Renal cortical epithelial cell (primary cell): Measurements from ENCODE around the gene KIF1A. TPM values are rescaled to one million over a fixed set of nuclear protein-coding genes. Genes with fewer than 3 reads are reported as not detected.

ENCODE experiments used
- DNase-seq: peaks from one replicate; pipeline ENCODE4 v3.0.0-alpha.2; 2011; ENCODE audit warnings: low read depth
- total RNA-seq: library from RNA; depleted of rRNA; stranded (reverse); fragments of >200 nt; gene quantifications from 2 replicates; pipeline ENCODE4 v1.2.3, GENCODE V29; 2014

KIF1A gene
- total RNA-seq, 1 donor from 2014 or later, result 0.45 TPM

GRCh38 chr2:240720686-240721595, 99.1 kb downstream of the KIF1A start:
- no peak for DNase-seq

DNA sequence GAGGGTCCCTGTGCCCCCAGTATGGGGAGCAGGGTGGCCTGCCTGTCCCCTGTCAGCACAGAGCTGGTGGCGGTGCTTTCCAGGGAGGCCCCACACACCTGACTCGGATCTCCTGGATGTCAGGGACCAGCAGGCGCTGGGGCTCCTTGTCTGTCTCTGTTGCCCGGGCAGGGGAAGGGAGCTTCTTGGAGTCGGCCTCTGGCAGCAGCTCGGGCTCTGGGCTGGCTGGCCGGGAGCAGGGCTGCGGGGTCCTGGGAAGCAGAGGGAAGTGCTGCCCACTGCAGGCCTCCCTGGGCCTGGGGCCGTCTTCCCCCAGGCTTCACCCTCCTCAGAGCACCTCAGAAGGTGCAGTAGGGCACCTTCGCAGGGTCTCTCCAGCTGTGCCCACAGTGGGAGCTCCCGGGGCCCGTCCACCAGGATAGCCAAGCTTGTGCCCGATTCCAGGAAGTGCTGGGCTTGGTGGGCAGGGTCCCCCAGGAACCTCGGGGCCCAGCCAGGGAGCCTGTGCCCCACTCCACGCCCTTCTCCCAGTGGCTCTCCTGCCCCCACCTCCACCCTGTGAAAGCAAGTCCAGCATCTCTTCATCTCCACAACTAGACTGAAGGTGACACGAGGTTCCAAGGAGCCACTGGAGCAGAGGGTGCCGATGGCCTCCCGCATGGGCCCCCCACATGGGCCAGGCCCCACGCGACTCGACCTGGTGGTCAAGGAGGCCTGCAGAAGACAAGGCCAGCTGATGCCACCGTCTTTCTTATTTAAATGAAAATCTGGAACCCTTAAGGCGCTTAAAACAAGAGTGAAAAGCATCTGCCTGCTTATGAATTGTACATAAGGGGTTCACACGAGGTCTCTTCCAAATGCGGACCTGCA, 100.1 kb downstream of the KIF1A start:
- DNase-seq, result no peak

DNA sequence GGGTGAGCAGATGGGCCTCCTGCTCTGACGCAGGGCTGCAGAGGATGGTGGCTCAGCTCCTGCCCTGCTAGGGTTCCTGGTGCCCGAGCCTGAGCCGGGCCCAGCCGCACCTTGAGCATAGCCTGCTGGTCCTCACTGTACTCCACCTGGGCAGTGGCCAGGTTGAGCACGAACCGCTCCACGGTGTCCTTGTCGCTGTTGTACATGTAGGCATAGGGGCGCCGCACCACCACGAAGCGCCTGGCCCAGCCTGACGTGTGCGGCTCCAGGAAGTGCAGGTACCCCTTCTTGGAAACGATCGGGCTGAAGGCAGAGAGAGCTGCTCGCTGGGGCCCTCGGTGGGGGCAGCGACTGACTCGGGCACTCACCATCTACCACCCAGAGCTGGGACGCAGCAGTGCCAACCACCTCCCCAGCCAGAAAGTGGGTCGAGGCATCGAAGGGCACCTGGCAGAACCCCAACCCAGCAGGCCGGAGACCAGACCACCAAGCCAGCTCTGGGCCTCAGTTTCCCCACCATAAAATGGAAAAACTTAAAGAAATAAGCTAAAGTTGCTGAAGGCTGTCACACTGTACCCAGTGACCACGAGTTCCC, 101.0 kb downstream of the KIF1A start:
- no peak for DNase-seq

DNA sequence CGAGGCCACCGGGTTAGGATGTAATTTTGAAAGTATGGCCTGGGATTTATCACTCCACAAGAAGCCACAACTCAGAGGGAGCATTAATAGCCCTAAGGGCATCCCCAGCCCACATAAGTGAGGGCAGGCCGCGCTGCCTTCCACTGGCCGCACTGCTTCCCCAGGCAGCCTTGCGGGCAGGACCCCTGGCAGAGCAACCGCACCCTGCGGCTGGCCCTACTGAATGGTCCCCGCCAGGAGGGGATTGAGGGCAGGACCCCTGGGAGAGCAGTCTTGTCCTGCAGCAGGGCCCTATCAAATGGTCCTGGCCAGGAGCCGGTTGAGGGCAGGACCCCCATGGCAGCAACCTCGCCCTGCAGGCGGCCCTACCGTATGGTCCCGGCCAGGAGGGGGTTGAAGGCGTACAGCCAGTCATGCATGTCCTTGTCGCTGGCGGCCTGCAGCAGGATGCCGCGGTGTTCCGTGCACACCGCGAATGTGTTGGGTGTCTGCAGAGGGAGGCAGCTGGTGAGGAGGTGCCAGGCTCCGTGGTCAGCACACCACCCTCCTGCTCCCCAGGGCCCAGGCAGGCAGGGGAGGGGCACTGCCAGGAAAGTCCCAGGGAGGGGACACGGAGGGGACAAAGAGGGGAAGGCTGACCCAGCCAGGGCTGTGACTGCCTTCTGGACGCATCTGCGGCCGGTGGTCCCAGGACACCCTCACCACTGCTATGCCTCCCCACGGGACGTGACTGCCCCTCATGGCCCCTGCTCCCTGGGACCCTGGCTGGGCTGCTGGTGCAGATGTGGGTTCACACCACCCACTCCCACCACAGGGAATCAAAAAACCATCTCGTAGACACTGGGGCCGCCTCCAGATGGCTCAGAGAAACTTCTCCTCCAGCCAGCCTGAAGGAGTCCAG, 102.1 kb downstream of the KIF1A start:
- DNase-seq, result no peak

DNA sequence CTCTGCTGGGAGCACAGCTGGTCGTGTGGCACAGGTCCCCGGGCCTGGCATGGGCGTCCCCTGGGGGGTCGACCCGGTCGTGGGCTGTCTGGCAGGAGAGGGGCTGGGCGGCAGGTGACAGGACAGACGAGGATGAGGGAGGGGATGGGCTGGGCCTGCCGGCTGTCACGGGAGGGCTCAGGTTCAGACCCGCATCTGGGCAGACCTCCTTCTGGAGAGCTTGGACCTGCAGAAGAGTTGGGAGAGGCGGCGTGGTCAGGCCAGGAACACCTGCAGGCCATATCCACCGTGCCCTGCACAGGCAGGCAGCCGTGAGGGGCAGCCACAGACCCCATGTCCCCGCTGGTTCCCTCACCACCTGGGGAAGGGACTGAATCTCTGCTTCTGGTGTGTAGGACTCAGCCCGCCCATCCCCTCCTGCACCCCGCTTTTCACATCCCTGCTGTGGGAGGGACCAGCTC, 102.8 kb downstream of the KIF1A start:
- DNase-seq, result no peak

DNA sequence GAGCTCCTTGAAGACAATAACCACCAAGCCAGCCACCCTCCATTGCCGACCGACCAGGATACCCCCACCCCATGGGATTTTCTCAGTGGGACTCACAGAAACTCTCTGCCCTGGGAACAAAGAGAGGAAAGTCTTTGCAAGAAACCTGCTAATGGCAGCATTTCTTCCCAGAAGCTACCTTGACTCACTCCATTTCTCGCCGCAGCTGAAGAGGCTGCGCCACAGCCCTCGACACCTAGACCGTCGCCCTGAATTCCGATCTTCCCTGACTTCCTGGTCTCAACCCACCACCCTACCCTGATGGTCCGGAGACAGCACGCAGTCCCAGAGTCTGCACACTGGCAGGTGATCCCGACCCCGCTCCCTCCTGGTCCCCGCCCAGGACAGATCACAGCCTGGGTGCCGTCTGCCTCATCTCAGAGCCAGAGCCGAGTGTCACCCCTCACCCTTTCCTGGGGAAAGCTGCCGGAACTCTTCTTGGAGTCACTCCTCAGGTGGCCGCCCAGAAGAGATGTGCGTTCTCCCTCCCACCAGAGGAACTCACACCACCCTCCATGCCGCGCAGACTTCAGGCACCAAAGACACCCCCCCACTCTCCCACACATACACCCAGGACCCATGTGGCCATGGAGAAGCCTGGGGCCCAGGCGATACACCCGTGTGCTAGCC, 103.8 kb downstream of the KIF1A start:
- no peak for DNase-seq

DNA sequence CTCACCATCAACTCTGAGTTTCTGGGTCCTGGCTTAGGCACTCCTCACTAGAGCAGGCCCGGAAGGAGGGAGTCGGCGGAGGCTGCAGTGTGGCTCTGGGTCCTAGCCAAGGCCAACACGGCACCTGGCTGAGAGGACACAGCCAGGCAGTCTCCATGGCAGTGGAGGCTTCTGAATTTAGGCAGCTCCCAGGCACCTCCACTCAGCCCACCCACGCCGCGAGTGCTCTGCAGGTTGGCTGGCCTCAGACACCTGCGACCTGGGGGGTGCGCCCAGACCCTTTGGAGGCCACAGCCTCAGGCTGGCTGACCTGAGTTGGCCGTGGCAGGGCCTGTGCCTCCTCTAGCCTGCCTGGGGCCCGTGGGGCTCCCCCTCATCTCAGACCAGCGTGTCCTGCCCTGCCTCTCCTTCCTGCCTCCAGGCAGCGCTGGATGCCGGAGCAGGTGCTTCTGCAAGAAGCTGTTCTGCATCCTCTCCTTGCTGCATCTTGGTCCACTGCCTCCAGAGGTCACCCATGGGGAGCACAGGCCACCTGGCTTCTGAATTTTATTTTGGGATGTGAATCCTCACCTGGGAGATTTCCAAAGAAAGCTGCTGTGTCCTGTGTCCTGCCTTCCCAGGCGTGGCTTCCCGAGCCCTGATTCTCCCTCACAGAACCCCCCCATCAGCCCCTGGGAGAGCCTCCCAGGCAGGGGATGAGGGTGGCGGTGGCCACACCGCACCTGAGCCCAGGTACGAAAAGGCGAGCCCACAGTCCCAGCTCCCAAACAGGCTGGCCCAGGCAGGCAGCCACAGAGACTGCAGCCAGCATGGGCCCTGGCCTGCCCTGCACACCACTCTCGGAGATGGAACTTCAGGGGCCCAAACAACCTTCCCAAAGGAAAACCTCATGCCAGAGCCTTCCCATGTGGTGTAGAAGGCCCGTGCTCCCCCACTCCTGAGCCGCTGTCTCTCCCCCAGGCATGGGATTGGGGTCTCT, 105.0 kb downstream of the KIF1A start:
- no peak for DNase-seq

GRCh38 chr2:240713928-240714746, 105.9 kb downstream of the KIF1A start:
- DNase-seq, result no peak

- no peak for DNase-seq
Observed at GRCh38 chr2:240713071-240713927, 106.7 kb downstream of the KIF1A start.

DNA sequence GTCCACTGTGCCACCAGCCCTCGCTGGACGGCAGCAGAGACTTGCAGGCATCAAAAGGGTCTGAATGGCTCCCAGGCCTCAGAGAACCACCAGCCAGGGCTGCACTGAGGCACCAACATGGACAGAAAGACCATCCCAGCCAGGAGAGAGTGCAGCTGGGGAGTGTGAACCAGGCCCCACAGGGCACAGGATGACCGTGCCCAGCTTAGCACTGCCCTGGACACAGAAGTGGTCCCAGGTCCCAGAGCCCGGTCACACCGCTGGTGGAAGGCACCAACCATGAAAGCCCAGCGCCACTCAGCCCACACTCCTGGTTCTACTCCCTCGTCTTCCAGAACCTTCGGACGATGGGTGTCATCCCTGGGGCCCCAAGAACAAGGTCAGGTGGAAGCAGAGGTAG, 107.9 kb downstream of the KIF1A start:
- DNase-seq, result no peak

- no peak for DNase-seq
Observed at GRCh38 chr2:240711701-240712100, 108.3 kb downstream of the KIF1A start.

DNA sequence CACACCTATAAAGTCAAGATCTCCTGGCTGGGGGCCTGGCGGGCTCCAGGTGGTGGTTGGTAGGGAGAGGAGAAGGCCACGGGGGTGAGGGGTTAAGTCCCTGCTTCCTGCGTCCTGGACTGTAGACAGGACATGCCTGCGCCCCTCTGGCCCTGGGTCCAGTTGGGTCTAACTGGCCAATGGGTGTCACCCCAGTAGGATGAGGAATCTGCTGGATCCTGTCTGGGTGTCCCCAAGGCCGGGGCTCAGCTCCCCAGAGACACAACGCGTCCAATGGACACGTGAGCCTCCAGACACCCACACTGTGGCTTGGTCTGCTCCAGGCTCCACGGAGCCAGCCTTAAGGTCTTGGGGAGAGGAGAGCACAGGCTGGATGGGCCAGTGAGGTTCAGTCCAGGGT, 108.7 kb downstream of the KIF1A start:
- DNase-seq, result no peak

- DNase-seq, result no peak
Observed at GRCh38 chr2:240708457-240708856, 111.6 kb downstream of the KIF1A start.

DNA sequence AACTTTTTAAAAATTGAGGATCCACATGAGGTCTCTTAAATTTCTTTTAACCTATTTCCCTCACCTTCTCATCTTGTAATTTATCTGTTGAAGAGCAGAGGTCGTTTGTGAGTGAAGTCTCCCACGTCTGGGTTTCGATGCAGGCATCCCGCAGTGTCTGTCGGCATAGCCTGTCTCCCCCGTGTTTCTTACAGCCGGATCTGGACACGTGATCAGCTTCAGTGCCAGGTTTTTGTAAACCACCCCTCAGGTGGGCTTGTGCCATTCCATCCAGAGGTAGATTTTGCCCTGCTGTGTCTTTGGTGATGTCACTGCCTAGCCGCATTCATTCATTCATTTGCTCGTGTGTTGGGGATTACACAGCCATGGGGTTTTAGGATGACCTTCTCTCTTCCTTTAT, 112.2 kb downstream of the KIF1A start:
- no peak for DNase-seq

GRCh38 chr2:240707043-240707756, 112.8 kb downstream of the KIF1A start:
- no peak for DNase-seq

- no peak for DNase-seq
Observed at GRCh38 chr2:240705204-240705791, 114.7 kb downstream of the KIF1A start.

DNA sequence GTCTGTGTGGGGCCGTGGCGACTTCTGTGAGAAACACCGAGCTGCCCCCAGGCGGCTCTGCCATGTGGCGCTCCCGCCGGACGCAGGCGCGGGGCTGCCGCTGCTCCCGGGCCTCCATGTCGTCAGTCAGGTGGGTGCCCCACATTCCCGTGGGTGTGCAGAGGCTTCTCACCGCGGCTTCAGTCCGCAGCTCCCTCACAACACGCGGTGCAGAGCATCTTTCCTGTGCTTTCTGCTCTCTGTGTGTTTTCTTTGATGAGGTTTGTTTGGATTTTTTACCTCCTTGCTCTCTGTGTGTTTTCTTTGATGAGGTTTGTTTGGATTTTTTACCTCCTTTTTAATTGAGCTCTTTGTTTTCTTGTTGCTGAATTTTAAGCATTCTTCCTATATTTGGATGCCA, 115.4 kb downstream of the KIF1A start:
- DNase-seq, result no peak
